DMS 273 treated with DMSO at 0.1 percent for 48 hours (cell line): ENCODE data around the gene CRNN.

ENCODE experiments used
- DNase-seq: peaks from one replicate; lab custom pipeline; 2025; lab: John Stamatoyannopoulos, UW

Gene CRNN

GRCh38 chr1:152419917-152420316, 5.9 kb upstream of the CRNN start:
- no peak for DNase-seq

DNA sequence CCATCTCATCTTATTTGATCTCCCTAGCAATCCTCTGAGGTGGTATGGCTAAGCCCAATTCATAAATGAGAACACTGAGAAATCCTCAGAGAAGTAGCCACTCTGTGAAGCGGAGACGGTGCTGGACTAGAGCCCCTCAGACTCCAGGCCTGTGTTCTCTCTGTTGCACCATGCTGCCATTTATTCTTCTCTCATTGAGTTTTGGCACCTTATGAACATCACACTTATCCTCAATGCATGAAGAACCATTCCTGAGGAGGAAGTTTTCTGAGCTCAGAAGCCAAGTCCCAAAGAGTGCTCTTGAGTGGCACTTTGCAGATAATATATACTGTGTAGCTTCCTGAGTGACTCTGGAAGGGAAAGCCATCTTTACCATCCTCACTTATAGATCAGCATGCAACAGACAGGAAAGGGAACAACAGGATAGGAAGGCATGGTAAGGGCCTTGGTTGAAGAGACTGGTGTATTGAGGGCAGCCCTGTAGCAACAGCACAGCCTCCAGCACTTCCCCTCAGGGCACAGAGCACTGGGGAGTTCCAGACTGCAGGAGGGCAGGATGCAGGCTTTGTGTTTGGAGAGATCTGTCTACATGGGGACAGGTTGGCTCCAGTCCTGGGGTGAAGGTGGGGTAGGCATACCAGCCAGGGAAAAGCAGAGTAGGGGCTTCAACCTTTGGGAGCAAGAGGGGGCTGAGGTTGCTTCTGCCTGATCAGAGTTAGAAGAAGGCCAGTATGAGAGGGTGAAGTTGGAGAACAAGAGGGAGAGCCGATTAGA, 1.6 kb upstream of the CRNN start:
- DNase-seq: no peak

DNA sequence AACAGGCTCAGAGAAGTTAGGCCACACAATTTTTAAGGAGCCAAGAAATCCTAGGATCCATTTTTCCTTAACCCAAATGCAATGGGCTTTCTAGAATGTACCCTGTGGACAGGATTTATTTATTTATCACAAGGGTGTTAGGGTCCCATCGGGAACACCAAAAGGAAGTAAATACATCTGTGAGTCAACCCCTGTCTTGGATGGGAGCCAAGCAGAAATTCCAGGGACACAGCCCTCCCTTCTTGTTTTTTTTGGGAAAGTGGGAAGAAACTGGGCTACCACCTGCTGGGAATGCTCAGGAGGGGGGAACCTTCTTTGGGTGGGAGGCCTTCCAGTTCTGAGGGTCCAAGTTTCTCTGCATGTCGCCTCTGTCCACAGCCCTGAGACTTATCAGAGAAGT, 1.3 kb downstream of the CRNN start:
- no peak for DNase-seq

GRCh38 chr1:152411134-152411533, 2.9 kb downstream of the CRNN start:
- peak; percentile 63 for DNase-seq

- no peak for DNase-seq
Measured at GRCh38 chr1:152410599-152410998, 3.5 kb downstream of the CRNN start.

DNA sequence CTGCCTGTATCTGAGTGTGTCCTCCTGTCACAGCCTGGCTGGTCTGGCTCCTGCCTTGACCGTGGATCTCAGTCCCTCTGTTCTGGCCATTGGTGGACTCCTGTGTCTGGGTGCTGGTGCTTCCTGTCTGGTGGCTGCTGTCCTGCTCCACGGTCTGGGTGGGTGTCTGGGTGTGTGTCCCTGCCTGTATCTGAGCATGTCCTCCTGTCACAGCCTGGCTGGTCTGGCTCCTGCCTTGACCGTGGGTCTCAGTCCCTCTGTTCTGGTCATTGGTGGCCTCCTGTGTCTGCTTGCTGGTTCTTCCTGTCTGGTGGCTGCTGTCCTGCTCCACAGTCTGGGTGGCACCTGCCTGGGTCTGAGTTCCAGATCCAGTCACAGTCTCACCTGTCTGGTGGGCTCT, 4.0 kb downstream of the CRNN start:
- no peak for DNase-seq

DNA sequence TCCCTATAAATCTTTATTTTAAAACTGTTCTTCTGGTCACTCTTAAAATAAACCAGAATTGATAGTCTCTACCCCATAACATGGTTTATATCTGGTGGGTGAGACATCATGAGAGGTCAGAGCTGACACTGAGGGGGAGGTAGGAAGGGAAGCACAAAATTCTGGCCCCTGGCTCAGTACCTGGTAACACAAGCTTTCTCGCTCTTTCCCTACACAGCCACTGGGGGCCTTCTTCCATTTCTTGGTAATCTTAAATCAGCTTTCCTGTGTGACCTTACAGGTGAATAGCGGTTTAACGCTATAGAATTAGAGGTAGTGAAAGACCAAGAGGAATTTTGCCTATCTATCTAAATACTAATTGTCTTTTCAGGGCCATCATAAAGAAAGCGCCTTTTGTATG, 5.4 kb downstream of the CRNN start:
- no peak for DNase-seq

DNA sequence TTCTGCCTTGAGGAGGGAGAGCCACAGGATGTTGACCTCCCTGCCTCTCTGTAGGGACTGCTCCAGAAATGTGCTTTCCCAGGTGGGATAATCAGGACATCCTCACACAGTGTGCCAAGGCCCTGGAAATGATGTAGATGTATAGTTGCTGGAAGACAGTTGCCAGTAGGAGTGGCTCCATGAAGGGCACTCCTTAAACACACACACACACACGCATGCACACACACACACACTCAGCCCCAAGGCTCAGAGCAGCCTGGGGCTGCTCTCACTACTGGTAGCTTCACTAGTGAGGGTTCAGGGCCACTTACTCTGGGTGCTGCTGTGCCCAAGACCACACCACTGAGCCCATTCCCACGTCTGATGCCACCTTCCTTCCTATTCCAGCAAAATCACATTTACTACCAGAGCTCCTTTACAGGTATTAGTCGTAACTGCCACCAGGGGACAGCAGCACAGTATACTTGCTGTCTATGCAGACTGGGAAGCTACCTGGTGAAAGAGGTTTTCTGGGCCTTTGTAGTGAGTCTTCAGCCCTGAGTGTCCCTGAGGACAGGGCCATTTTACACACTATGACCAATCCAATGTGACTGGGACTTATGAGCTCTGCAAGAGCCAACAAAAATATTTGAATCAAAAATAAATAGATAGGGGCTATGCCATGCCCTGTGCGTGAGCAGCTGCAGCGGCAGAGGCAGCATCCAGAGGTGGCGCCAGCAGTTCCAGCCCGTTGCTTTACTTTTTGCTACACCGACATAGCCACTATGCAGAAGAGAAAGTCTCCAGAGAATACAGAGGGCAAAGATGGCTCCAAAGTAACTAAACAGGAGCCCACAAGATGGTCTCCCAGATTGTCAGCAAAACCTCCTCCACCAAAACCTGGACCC, 15.0 kb downstream of the CRNN start:
- no peak for DNase-seq

- no peak for DNase-seq
Measured at GRCh38 chr1:152397474-152397873, 16.6 kb downstream of the CRNN start.

- DNase-seq: no peak
Measured at GRCh38 chr1:152394151-152394550, 19.9 kb downstream of the CRNN start.

GRCh38 chr1:152392909-152393308, 21.2 kb downstream of the CRNN start:
- no peak for DNase-seq

GRCh38 chr1:152388889-152389288, 25.2 kb downstream of the CRNN start:
- no peak for DNase-seq

DNA sequence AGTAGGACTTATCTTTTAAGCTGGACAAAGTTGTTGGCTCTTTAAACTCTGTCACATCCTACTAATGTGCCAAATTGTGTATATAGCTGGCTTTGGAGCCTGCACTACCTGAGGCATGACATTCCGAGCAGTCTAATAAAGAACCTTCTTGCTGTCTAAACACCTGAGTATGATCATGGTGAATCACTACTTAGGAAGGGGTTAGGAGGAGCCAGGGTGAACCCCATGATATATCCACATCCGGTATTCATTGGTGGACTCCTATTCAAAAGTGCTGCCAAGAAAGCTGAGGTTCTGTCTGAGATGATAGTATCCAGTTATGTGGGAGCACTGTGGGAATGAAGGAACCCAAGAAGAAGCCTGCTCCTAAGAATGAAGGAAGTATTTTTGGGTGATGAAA, 27.1 kb downstream of the CRNN start:
- DNase-seq: no peak

DNA sequence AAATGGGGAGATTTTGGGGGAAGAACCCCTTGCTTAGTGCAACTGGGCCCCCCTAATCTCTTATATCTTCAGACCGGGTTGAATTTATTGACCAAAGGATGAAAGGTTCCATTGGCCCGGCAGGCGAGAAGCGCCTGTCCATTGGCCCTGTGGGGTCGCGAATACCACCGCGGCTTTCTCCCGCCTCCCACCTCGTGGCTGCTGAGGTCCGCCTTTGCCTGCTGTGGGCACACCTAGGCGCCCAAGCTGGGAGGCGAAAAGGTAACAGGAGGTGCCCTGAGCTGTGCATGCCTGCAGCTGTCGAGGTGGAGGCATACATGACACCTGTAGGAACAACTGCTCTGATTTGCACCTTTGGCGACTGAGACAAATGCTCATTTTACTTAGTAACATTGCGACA, 33.1 kb downstream of the CRNN start:
- DNase-seq: no peak

- no peak for DNase-seq
Measured at GRCh38 chr1:152374451-152374850, 39.6 kb downstream of the CRNN start.

- no peak for DNase-seq
Measured at GRCh38 chr1:152372672-152373071, 41.4 kb downstream of the CRNN start.

GRCh38 chr1:152367436-152367835, 46.6 kb downstream of the CRNN start:
- no peak for DNase-seq

DNA sequence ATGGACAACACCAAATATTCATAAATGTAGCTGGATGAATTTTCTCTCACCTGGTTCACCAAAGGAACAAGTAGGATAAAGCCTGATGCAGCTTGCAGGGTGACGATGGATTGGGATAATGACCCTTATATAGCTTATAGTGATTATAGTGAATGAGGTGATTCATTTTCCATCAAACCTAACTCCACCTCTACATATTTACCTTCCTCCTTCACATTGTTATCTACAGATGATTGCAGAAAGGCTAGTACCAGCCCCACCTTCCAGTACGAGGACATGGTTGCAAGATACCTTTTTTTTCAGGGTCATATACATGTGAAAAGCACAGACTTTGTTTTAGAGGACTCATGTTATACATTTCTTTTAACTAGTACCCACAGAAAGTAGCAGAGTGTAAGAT, 54.2 kb downstream of the CRNN start, which contains the start of gene FLG2:
FLG2 (minus strand) TSS at position 101 of the 400 bp plus-strand sequence. CDS start 1,122 bp downstream, outside the sequence.
- DNase-seq: no peak
